HepG2 (cell line): Measurements from ENCODE around the gene ETFB. TPM values are rescaled to one million over a fixed set of nuclear protein-coding genes. Genes with fewer than 3 reads are reported as not detected.

Experiments used
- CHD2 ChIP-seq: IDR thresholded peaks from 2 replicates; pipeline ENCODE4 v1.6.1; 2011; ENCODE audit warnings: low read depth, low read length, improper control_type of control experiment
- GABPA ChIP-seq, 2 experiments: IDR thresholded peaks; 2 replicates each; pipeline ENCODE4 v1.6.1; 2011 to 2016; ENCODE audit warnings: low read depth in 2 of 2, low read length in 1 of 2, missing biosample characterization in 1 of 2, missing genetic modification characterization in 1 of 2
- NONO ChIP-seq, 2 experiments: fragments of 450-650 bp in 1 of 2; sonication (generic) in 1 of 2; formaldehyde crosslinking in 1 of 2; IDR thresholded peaks in 1 of 2; conservative IDR thresholded peaks in 1 of 2; 2 replicates each; pipeline versions ENCODE4 v1.6.1 to v1.8.0; 2017 to 2022; ENCODE audit warnings: mild to moderate bottlenecking in 1 of 2, missing genetic modification reagents in 1 of 2, moderate library complexity in 1 of 2
- POLR2AphosphoS5 ChIP-seq: IDR thresholded peaks from 2 replicates; pipeline ENCODE4 v1.6.1; 2012; ENCODE audit warnings: low read depth, low read length
- SAP130 ChIP-seq: IDR thresholded peaks from 2 replicates; pipeline ENCODE4 v1.6.1; 2016; ENCODE audit warnings: low read depth
- TAF15 ChIP-seq: fragments of 200-400 bp; formaldehyde crosslinking; IDR thresholded peaks from one replicate; pipeline ENCODE4 v1.6.1; 2018; ENCODE audit warnings: mild to moderate bottlenecking, low read depth, low read length; ENCODE audit not compliant: poor library complexity, severe bottlenecking
- ZNF124 ChIP-seq: sonication (generic); formaldehyde crosslinking; IDR thresholded peaks from 2 replicates; pipeline ENCODE4 v1.4.0; 2020; ENCODE audit warnings: missing genetic modification reagents
- ZNF260 ChIP-seq: sonication (generic); formaldehyde crosslinking; IDR thresholded peaks from 2 replicates; pipeline ENCODE4 v1.4.0; 2020; ENCODE audit warnings: missing genetic modification reagents, low read depth, mild to moderate bottlenecking, borderline replicate concordance
- ZNF672 ChIP-seq: sonication (generic); formaldehyde crosslinking; IDR thresholded peaks from 2 replicates; pipeline ENCODE4 v1.8.1; 2022; ENCODE audit warnings: missing genetic modification reagents
- ZNF709 ChIP-seq: sonication (generic); formaldehyde crosslinking; IDR thresholded peaks from 2 replicates; pipeline ENCODE4 v1.5.0; 2020; ENCODE audit warnings: mild to moderate bottlenecking, missing genetic modification reagents
- polyA plus RNA-seq, 8 experiments: library from polyadenylated mRNA; depleted of rRNA in 3 of 8; stranded (reverse) in 7 of 8; unstranded in 1 of 8; fragments of >200 nt; fragmentation: Illumina TruSeq in 4 of 8; extraction: Trizol in 4 of 8; gene quantifications; 2 replicates each; pipeline versions ENCODE4 v1.2.1 to v1.2.3, GENCODE V29; 2011 to 2016; ENCODE audit warnings: low read depth in 4 of 8, missing spikeins in 1 of 8, mixed read lengths in 1 of 8; ENCODE audit not compliant: insufficient read depth in 1 of 8
- total RNA-seq, 5 experiments: library from RNA; depleted of rRNA; stranded (reverse); fragments of >200 nt; fragmentation: Illumina TruSeq; extraction: Trizol; gene quantifications; 2 replicates each; pipeline ENCODE4 v1.2.3, GENCODE V29; 2016; ENCODE audit warnings: low read depth in 1 of 5
- TF ChIP-seq, protein P1 (sequence below): IDR thresholded peaks from 2 replicates; pipeline ENCODE4 v1.6.1; 2012; ENCODE audit warnings: low read length, improper control_type of control experiment
- TF ChIP-seq, protein P2 (sequence below): sonication (generic); formaldehyde crosslinking; IDR thresholded peaks from 2 replicates; pipeline ENCODE4 v1.4.0; 2020; ENCODE audit warnings: missing genetic modification reagents, mild to moderate bottlenecking, borderline replicate concordance
- TF ChIP-seq, protein P3 (sequence below): sonication (generic); formaldehyde crosslinking; IDR thresholded peaks from 2 replicates; pipeline ENCODE4 v1.8.0; 2022; ENCODE audit warnings: missing genetic modification reagents, low read depth, mild to moderate bottlenecking, borderline replicate concordance
- TF ChIP-seq, protein P4 (sequence below): sonication (generic); formaldehyde crosslinking; IDR thresholded peaks from 2 replicates; pipeline ENCODE4 v1.9.0; 2021; ENCODE audit warnings: missing genetic modification reagents, borderline replicate concordance
- TF ChIP-seq, protein P5 (sequence below): sonication (generic); formaldehyde crosslinking; IDR thresholded peaks from 2 replicates; pipeline ENCODE4 v1.5.0; 2020; ENCODE audit warnings: mild to moderate bottlenecking, missing genetic modification reagents, moderate library complexity
- TF ChIP-seq, protein P6 (sequence below): IDR thresholded peaks from 2 replicates; pipeline ENCODE4 v1.6.1; 2016; ENCODE audit warnings: missing compliant biosample characterization, missing genetic modification reagents, borderline replicate concordance

Gene ETFB
- total and polyA plus RNA-seq, 2 of the 13 experiments (the other 11 are each of a cell fraction or from before 2014, with no cell fraction given), result 678 to 1,314 TPM

DNA sequence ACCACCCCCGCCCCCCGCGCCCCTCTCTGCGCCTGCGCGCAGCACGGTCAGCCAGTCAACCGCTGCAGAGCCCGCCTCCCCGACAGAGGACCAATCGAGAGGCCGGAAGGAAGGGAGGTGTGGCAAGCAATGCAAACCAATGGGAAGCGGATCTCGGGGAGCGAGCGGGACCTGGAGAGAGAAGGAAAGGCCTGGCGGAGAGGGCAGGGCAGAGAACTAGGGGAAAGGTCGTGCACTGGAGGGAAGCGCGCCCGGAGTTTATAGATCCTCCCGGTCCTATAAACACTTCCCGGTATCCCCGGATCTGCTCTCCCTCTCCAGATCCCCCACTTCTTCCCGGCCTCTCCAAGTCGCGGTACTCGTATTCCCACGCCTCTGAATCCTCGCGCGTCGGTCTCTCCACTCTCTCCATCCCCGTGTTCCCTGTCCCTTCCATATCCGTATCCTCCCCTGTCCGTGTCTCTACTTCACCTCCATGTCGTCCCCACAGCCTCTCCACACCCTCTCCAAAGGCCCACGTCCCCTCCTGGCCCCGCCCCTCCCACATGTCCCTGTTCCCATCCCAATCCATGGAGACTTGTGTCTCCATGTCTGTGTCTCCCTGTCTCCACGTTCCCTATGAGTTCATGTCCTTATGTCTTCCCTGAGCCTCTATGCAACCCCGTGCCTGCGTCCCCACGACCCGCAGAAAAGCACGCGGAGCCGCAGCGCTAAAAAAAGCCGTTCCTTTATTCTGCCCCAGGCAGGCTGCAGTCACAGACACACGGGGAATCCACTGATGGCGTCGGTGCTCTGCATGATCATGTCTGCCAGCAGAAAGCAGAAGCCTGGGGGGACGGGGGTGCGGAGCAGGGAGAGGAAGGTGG lies 434 bp upstream of the ETFB start (continued):
- TF ChIP-seq, protein P1, sequence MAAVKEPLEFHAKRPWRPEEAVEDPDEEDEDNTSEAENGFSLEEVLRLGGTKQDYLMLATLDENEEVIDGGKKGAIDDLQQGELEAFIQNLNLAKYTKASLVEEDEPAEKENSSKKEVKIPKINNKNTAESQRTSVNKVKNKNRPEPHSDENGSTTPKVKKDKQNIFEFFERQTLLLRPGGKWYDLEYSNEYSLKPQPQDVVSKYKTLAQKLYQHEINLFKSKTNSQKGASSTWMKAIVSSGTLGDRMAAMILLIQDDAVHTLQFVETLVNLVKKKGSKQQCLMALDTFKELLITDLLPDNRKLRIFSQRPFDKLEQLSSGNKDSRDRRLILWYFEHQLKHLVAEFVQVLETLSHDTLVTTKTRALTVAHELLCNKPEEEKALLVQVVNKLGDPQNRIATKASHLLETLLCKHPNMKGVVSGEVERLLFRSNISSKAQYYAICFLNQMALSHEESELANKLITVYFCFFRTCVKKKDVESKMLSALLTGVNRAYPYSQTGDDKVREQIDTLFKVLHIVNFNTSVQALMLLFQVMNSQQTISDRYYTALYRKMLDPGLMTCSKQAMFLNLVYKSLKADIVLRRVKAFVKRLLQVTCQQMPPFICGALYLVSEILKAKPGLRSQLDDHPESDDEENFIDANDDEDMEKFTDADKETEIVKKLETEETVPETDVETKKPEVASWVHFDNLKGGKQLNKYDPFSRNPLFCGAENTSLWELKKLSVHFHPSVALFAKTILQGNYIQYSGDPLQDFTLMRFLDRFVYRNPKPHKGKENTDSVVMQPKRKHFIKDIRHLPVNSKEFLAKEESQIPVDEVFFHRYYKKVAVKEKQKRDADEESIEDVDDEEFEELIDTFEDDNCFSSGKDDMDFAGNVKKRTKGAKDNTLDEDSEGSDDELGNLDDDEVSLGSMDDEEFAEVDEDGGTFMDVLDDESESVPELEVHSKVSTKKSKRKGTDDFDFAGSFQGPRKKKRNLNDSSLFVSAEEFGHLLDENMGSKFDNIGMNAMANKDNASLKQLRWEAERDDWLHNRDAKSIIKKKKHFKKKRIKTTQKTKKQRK, result no peak
- TF ChIP-seq, protein P2, sequence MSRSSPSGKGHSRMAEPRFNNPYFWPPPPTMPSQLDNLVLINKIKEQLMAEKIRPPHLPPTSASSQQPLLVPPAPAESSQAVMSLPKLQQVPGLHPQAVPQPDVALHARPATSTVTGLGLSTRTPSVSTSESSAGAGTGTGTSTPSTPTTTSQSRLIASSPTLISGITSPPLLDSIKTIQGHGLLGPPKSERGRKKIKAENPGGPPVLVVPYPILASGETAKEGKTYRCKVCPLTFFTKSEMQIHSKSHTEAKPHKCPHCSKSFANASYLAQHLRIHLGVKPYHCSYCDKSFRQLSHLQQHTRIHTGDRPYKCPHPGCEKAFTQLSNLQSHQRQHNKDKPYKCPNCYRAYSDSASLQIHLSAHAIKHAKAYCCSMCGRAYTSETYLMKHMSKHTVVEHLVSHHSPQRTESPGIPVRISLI (CRISPR knock-in tag), result no peak
- TF ChIP-seq, protein P3, sequence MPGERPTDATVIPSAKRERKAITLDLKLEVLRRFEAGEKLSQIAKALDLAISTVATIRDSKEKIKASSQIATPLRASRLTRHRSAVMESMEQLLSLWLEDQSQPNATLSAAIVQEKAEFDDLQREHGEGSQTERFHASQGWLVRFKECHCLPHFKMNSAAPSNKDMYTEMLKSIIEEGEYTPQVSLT (CRISPR knock-in tag), result no peak
- TF ChIP-seq SAP130 (peak; percentile 68), ZNF672 (CRISPR knock-in tag) (no peak), CHD2 (peak; percentile 63), ZNF260 (CRISPR knock-in tag) (no peak), NONO (IDR thresholded peaks at IDR 0.05) (no peak), NONO (CRISPR knock-in tag; conservative IDR thresholded peaks at IDR 0.05) (peak; percentile 29), ZNF709 (CRISPR knock-in tag) (no peak; the same call in 1 of the 2 replicates), POLR2AphosphoS5 (peak; percentile 72; the same call in 1 of the 2 replicates), GABPA (IDR thresholded peaks at IDR 0.05; ENCODE audit: low read depth, low read length) (no peak), GABPA (CRISPR knock-in tag; IDR thresholded peaks at IDR 0.05; ENCODE audit: low read depth) (peak; percentile 64), ZNF124 (CRISPR knock-in tag) (no peak), TAF15 (no peak)
- TF ChIP-seq, protein P4, sequence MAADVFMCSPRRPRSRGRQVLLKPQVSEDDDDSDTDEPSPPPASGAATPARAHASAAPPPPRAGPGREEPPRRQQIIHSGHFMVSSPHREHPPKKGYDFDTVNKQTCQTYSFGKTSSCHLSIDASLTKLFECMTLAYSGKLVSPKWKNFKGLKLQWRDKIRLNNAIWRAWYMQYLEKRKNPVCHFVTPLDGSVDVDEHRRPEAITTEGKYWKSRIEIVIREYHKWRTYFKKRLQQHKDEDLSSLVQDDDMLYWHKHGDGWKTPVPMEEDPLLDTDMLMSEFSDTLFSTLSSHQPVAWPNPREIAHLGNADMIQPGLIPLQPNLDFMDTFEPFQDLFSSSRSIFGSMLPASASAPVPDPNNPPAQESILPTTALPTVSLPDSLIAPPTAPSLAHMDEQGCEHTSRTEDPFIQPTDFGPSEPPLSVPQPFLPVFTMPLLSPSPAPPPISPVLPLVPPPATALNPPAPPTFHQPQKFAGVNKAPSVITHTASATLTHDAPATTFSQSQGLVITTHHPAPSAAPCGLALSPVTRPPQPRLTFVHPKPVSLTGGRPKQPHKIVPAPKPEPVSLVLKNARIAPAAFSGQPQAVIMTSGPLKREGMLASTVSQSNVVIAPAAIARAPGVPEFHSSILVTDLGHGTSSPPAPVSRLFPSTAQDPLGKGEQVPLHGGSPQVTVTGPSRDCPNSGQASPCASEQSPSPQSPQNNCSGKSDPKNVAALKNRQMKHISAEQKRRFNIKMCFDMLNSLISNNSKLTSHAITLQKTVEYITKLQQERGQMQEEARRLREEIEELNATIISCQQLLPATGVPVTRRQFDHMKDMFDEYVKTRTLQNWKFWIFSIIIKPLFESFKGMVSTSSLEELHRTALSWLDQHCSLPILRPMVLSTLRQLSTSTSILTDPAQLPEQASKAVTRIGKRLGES (CRISPR knock-in tag), result no peak
- TF ChIP-seq, protein P5, sequence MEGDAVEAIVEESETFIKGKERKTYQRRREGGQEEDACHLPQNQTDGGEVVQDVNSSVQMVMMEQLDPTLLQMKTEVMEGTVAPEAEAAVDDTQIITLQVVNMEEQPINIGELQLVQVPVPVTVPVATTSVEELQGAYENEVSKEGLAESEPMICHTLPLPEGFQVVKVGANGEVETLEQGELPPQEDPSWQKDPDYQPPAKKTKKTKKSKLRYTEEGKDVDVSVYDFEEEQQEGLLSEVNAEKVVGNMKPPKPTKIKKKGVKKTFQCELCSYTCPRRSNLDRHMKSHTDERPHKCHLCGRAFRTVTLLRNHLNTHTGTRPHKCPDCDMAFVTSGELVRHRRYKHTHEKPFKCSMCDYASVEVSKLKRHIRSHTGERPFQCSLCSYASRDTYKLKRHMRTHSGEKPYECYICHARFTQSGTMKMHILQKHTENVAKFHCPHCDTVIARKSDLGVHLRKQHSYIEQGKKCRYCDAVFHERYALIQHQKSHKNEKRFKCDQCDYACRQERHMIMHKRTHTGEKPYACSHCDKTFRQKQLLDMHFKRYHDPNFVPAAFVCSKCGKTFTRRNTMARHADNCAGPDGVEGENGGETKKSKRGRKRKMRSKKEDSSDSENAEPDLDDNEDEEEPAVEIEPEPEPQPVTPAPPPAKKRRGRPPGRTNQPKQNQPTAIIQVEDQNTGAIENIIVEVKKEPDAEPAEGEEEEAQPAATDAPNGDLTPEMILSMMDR, result no peak
- TF ChIP-seq, protein P6, sequence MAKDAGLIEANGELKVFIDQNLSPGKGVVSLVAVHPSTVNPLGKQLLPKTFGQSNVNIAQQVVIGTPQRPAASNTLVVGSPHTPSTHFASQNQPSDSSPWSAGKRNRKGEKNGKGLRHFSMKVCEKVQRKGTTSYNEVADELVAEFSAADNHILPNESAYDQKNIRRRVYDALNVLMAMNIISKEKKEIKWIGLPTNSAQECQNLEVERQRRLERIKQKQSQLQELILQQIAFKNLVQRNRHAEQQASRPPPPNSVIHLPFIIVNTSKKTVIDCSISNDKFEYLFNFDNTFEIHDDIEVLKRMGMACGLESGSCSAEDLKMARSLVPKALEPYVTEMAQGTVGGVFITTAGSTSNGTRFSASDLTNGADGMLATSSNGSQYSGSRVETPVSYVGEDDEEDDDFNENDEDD (CRISPR knock-in tag), result peak; percentile 75; the same call in 1 of the 2 replicates
